ENCODE measurements around the gene CAMTA1.

The CAMTA1 gene

DNA sequence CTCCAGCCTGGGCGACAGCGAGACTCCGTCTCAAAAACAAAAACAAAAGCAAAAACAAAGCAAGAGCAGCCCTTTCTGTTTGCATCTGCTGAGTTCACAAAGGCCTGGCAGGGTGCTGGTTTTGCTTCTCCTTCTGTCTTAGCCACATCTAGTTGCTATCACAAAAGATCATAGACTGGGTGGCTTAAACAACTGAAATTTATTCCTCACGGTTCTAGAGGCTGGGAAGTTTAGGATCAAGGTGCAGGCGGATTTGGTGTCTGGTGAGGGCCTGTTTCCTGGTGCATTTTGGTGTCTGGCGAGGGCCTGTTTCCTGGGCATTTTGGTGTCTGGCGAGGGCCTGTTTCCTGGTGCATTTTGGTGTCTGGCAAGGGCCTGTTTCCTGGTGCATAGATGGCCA is 471.3 kb downstream of the CAMTA1 start:
- DNase-seq (ENCODE audit: low spot score): no peak

DNA sequence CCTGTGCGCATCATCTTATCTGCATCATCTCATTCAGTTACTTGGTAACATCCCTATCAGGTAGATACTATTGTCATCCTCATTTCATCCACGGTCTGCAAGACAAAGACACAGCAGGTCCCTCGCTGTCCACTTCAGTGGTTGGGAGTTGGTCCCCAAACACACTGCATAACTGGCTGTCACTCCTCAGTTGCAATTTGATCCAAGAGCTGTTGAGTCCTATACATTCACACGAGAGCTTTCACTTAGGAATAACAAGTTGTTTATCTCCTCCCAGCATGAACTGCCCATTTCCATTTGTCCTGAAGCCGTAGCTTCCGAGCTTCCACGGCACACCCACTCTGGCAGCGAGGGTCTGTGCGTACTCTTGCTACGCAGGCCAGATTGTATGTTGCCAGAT is 472.0 kb downstream of the CAMTA1 start:
- DNase-seq (ENCODE audit: low spot score): no peak

DNA sequence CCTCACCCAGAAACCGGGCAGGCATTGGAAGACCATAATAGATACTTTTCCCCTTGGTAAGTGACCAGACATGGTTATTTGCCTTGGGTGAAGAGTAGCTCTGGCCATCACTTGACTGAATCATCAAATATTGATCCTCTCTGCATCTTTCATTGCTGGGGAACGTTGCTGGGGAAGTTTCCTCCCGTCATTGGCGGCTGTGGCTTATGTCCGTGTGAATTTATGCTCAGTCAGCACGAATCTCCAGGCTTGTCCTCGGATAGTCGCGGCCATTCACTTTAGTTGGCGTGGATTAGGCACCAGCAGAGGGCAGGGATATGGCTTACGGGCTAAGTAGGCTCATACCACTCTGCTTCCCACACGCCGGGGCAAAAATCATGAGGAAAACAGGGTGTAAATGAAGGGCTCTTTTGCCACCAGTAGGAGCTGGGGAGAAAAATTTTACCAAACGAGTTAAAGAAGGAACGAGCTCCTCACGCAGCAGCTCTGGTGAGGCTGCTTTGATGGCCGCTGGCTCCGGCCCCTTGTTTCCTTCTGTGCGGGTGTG is 473.4 kb downstream of the CAMTA1 start:
- DNase-seq (ENCODE audit: low spot score): no peak

DNA sequence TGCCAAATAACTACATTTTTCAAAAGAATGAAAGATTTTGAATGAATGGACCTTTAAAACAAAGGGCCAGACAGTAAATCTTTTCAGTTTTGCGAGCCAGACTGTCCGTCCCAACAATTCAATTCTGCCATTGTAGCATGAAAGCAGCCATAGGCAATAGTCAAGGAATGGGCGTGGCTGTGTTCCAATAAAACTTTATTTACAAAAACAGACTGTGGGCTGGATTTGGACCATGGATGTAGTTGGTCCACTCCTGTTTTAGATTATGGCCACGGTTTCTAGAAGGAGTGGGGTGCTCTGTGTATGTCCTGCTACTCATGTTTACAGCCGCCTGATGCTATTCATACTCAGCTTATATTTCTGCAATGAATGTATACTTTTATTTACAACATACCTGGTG is 474.7 kb downstream of the CAMTA1 start:
- DNase-seq (ENCODE audit: low spot score): no peak

DNA sequence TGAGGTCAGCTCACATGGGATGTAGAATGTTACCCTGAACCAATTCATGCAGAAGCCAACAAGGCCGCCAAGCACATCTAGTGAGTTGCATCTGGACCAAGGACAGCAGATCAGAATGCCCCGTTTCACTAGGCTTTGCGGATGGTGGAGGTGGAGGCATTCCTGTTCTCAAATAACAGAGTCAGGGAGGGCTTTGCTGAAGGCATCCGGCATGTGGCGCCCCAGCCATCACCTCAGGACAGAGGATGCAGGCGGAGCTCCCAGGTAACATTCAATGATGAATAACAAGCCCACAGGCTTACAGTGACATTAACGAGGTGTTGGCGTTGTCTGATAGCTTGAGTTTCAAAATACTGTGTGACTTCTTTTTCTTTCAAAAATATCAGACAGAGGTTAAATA is 476.2 kb downstream of the CAMTA1 start:
- no peak for DNase-seq (ENCODE audit: low spot score)

DNA sequence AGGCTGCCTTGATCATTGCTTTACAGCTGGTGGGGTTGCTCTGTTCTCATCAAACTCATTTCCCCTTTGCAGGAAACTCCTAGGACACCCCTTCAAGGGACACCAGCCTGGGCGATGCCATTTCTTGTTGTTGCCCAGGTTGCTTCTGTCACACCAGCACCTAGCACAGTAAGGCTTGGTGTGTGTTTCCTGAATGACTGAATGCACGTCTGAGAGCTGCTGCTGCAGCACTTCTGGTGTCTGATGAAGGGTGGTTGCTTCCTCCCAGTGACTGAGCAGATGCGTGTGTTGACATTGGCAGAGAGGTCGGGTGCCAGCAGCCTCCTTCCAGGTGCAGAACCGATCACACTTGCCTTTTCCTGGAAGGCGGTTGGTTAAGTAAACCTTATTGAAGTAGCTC is 477.4 kb downstream of the CAMTA1 start:
- no peak for DNase-seq (ENCODE audit: low spot score)

DNA sequence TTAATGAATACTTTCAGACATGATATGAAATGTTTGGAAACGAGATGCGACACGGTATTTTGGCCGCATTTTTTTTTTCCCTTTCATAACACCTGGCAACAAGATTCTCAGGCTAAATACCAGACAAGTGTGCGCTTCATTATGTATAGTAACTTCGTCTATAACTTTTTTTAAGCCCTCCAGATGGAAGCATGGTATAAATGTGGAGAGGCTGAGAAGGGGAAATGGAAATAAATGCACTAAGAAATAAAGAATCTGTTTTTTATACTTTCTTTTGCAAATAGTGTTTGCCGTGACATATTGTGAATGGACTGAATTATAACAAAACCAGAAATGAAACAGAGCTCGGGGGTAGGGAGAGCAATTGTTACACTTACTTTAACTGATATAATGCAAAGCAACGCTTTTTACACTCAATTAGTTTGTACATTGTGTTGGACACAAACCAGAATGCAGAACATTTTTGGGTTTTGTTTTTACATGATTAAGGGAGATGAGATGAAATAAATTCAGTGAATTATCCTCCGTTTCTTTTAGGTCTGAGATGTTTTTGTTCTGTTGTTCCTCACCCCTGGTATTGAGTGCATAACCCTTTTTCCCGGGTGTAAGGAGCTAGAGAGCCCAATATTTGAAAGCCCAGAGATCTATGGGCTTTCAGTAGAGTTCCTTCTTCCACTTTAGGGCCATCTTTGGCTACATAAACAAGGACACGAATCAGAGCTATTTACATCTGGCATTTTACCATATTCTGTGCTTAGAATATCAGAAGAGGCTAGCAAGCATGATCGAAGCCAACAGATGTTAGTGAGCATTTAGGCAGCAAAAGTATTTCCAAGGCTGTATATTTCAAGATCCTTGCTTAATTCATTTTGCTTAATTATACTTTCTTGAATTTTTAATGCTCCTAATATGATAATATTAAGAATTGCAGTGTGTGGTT is 478.0 kb downstream of the CAMTA1 start:
- DNase-seq (ENCODE audit: low spot score): no peak

DNA sequence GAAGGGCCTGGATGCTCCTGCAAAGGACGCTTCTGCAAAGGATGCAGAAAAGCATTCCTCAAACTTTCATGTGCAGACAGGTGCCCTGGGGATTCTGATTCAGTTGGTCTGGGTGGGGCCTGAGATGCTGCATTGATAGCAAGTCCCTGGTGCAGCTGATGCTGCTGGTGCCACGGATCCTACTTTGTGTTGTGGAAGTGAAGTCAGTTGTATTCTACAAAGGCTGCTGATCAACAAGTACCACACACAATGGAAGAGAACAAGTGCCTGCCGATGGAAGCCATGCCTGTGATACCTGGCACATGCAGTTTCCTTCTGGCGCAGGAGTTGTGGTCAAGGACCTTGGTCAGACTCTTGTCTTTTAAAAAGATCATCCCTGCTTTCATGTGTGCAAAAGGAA is 478.8 kb downstream of the CAMTA1 start:
- DNase-seq (ENCODE audit: low spot score): no peak

DNA sequence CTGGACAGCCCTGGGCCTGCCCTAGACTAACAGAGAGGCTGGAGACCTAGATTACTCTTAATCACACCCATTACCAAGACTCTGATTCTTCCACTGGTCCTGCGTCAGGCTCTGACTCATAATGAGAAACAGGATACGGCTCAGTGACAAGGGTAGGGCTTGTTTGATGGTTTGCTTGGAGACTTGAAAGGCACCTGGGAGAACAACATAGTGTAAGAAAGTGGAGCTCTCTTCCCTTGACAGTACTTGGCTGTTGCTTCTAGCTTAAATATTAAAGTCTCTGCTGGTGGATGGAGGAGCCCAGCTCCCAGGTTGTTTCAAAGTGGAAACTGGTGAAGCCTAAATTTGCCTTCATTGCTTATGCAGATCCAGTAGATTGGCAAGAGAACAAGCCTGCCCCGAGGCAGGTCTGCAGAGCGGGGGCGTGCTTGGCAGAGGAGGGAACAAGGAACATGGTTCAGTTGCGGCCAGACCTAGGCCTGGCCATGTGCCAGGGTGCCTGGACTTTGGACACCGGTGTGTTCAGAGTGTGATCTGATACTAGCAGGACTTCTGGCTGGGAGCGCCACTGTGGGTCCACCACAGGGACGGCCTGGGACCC is 480.6 kb downstream of the CAMTA1 start:
- DNase-seq (ENCODE audit: low spot score): no peak

DNA sequence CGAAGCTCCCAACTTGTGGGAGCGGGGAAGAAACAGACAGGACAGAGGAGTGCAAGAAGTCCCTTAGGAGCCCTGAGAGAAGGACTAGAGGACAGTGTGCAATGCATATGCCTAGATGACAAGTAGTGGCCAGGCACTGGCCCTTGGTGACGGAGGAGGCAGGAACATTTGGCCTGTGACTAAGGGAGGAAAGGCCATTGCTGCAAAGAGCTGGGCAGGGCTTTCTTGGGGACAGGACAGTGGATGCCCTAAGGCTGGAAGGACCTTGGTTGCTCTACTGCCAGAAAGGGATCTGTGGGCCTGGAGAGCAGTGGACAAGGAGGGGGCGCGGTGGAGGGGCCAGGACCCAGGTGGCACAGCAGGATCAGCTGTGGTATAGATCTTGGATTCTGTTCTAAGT is 481.3 kb downstream of the CAMTA1 start:
- no peak for DNase-seq (ENCODE audit: low spot score)

DNA sequence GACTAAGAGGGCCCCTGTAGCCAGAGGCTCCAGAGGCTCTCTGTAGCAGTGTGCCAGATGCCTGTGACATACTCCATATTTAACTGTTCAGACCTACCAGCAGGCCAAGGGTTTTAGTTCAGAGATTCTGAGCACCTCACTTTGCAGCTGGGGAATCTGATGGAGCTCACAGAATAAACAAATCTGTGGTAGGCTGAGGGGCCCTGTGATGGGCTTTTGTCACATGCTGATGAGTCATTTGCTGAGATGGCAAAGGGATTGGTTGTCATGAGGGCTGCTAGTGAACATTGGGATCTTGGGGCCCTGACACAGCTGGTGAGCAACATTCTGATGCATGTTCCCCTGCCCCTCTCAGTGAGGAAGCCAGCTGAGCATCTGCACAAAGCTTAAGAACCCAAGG is 482.2 kb downstream of the CAMTA1 start:
- DNase-seq (ENCODE audit: low spot score): no peak

DNA sequence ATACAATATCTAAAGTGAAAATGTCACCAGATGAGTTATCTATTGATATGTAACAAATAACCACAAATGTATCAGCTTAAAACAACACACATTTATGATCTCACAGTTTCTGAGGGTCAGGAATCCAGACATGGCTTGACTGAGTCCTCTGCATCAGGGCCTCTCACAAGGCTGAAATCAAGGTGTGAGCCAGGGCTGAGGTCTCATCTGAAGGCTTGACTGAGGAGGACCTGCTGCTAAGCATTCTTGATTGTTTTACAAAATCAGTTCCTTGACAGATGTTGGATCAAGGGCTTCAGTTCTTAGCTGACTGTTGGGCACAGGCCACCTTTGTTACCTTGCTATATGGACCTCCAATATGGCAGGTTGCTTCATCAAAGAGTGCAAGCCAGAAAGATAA is 483.7 kb downstream of the CAMTA1 start:
- DNase-seq (ENCODE audit: low spot score): no peak

DNA sequence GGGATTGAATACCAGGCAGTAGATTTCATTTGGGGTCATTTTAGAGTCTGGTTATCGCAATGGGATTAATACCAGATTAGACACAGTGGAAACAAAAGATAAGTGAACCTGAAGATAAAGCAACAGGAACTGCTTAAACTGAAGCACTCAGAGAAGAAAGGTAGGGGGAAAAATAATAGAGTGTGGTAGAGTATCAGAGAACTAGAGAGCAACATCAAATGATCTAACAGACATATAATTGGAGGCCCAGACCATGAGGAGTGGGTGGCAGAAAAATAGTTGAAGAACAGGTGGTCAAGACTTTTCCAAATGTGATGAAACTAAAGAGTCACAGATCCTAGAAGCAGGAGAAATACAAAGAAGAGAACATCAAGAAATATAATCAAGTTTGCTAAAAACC is 484.3 kb downstream of the CAMTA1 start:
- no peak for DNase-seq (ENCODE audit: low spot score)

DNA sequence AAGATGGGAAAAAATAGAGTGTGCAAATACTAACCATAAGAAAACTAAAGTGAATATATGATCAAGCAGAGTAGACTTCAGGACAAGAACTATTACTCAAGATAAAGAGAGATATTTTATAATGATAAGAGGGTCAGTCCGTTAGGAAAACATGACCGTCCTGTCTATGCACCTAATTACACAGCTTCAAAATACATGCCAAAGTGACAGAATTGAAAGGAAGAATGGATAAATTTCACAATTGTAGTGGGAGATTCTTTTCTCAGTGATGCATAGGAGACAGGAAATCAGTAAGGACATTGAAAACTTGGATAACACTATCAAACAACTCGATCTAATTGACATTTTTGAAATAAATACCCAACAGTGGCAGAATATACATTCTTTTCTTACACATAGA is 489.0 kb downstream of the CAMTA1 start:
- no peak for DNase-seq (ENCODE audit: low spot score)

DNA sequence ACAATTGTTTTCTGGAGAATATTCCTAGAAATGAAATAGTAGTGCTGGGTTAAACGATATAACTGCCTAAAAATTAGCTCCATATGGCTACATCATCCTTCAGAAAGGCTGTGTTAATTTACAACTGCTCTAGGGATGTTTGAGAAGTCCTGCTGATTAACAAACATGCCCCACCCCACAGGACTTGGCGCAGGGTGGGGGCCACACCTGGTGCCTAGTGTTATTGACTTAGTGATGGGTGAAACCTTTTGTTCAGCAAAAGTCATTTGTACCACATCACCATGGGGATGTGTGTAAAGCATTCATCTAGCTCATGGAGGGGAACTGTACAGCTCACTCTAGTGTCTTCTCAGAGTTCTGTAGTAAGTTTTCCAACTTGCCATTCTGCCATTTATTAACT is 492.8 kb downstream of the CAMTA1 start:
- DNase-seq (ENCODE audit: low spot score): no peak

DNA sequence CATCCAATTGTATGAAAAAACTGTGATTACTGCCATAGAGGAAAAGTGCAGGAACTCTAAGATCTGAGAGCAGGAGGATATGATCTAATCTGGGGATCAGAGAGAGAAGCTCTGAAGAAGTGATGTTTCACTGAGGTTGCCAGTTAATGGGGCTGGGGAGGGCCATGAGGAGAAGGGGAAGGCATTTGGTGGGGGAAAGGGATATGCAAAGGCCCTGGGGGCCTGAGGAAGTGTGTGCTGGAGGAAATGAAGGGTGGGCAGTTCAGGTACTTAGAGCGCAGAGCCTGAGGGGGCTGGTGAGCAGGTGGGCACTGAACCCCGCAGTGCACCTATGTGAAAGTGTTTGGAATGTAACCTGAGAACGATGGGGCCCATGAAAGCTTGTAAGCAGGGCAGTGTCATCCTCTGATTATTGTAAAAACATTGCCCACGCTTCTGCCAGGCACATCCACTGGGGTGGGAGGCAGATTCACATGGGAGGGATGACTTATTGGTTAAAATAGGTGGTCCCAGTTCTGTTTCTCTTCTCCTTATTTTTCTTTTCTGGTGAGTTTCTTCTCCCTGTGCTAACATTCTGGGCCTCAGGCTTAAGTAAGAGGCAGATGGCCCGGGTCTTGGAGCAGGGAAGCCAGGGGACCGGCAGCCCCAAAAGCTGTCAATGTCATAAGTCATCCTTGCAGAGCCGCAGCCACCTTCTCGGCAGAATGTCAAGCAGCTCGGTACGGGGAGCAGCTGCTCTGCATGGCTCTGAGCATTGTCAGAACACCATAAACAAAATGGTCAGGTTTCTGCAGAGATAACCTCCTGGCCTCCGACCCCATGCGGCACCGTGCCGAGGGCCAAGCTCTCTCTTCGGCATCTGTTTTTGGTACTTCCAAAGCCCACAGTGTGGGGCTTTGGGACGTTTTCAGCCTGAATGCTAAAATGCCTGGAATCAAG is 493.8 kb downstream of the CAMTA1 start:
- no peak for DNase-seq (ENCODE audit: low spot score)

DNA sequence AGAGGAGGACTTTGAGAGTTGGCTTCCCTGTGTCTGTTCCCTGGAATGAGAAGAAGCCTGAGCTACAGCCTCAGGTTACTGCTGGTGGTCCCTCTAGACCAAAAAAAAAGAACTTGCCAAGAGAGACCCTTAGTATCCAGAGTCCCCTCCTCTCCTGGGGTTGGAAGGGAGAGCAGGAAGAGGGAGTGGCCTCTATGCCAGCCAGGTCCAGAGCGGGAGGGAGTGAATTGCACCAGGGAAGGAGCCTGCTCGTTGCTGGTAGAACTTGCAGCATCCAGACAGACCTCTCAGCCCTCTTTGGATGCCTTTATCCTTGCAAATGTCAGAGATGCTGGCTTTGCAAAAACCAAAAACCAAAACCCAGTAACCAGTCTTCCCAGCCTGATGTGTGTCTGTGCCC is 494.5 kb downstream of the CAMTA1 start:
- no peak for DNase-seq (ENCODE audit: low spot score)

DNA sequence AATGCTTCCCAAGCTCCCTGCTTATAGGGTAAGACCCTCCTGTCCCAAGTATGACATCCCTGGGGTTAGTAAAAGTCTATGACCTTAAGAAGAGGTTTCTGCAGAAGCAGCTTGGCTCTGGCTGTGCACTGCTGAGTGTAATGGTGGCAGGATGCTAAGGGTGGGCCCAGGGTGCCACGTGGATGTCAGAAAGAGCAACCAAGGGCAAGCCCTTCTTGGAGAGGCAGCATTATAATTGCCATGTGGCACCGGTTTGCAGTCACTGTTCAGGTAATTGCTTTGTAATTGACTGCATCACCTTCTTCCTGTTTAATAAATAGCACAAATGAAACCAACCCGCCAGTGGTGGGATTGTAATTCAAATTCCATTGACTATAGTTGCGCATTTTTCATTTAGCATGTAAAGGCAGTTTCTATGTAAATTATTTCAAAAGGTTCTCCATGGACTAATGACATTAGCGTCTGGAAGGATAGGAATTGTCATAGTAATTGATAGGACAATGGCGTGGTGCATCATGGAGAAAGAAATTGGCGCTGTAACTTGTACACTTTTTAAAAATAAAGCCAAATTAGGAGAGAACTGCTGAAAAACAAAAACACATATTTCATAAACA is 495.2 kb downstream of the CAMTA1 start:
- DNase-seq (ENCODE audit: low spot score): no peak

DNA sequence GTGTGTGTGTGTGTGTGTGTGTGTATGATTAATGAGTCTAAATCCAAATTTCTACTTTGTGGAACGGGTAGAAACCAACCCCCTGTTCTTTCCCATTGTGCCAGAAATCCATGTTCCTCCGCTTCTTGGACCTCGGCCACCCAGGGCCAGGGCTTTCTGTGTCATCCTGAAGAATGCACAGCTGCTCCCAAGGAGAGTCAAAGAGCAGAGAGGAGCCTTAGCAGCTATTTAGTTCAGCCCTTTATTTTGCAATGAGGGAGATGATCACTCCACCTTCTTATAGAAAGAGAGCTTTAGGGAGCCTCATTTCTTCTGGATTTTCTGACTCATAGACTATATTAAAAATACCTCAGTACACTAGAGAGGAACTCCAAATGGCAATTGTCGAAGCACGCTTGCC is 496.6 kb downstream of the CAMTA1 start:
- no peak for DNase-seq (ENCODE audit: low spot score)

DNA sequence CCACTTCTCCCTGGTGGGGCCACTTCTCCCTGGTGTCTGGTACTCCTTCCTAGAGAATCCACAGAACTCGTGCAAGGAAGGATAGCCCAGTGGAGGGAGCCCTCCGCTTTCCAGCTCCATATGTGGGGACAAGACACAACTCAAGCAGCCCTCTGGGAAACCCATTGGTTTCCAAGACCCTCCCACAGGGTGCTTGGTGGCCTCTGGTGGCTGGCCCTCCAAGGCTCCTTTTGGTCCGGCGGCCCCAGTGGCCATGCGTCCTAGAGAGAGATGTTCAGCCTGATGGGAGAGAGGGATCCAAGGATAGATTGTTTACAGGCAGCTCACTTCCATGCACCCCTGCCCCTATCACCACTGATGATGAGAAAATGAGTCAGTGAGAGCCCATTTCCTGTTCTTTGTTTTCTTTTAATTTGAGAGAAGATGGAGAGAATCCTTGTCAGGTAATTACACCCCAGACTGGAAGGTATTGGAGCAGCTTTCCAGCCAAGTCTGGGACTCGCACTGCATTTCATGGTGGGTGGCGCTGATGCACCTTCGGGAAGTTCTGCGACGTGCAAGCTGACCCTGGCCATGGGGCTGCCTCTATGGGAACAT is 499.7 kb downstream of the CAMTA1 start:
- DNase-seq (ENCODE audit: low spot score): no peak

DNA sequence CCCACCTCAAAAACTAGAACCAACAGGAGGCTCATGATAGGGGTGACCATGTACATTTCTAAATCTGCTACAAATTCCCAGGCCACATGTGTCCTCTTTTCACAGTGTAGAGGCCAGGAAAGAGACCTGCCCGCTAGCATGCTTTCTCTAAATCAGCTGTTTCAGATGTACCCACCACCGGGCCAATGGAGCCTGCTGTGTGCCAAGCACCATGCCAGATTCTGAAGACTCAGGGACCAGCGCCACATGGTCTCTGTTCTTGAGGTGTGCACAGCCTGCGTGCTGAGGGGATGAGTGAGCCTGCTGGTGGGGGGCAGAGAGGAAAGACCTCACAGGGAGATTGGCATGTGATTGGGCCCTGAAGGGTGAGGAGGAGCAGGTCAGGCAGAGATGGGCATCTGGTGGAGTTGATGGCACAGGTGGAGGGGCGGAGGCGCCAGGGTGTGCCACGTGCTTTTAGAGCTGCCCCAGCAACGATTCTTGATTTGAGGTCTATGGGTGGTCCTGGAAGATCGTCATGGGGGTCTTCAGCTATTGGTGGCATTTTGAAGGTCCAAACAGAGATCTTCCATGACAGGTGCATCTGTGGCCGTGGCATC is 500.7 kb downstream of the CAMTA1 start:
- DNase-seq (ENCODE audit: low spot score): no peak

Data from putamen (tissue), 1 donor.